HUES48 (cell line): ENCODE results near the gene PRMT1.

Experiments
- H3K27ac ChIP-seq: one replicate; pipeline ENCODE4 v1.7.0; 2013; ENCODE audit warnings: low read depth, low read length, inconsistent platforms
- H3K27me3 ChIP-seq: 2 replicates; pipeline ENCODE4 v1.6.1; 2013; ENCODE audit warnings: mild to moderate bottlenecking, low read length; ENCODE audit not compliant: control insufficient read depth, insufficient read depth
- H3K36me3 ChIP-seq: 2 replicates; pipeline ENCODE4 v1.6.1; 2013; ENCODE audit warnings: low read length; ENCODE audit not compliant: control insufficient read depth, insufficient read depth
- H3K4me1 ChIP-seq: 2 replicates; pipeline ENCODE4 v1.6.1; 2013; ENCODE audit warnings: mild to moderate bottlenecking, low read length; ENCODE audit not compliant: control insufficient read depth, insufficient read depth
- H3K4me3 ChIP-seq: 2 replicates; pipeline ENCODE4 v1.5.1; 2013; ENCODE audit warnings: mild to moderate bottlenecking, low read depth, low read length
- H3K9ac ChIP-seq: 2 replicates; pipeline ENCODE4 v1.6.1; 2013; ENCODE audit warnings: mild to moderate bottlenecking, low read depth, low read length, moderate library complexity
- H3K9me3 ChIP-seq: 2 replicates; pipeline ENCODE4 v1.6.1; 2013; ENCODE audit warnings: low read length; ENCODE audit not compliant: control insufficient read depth, insufficient read depth

PRMT1 gene

DNA sequence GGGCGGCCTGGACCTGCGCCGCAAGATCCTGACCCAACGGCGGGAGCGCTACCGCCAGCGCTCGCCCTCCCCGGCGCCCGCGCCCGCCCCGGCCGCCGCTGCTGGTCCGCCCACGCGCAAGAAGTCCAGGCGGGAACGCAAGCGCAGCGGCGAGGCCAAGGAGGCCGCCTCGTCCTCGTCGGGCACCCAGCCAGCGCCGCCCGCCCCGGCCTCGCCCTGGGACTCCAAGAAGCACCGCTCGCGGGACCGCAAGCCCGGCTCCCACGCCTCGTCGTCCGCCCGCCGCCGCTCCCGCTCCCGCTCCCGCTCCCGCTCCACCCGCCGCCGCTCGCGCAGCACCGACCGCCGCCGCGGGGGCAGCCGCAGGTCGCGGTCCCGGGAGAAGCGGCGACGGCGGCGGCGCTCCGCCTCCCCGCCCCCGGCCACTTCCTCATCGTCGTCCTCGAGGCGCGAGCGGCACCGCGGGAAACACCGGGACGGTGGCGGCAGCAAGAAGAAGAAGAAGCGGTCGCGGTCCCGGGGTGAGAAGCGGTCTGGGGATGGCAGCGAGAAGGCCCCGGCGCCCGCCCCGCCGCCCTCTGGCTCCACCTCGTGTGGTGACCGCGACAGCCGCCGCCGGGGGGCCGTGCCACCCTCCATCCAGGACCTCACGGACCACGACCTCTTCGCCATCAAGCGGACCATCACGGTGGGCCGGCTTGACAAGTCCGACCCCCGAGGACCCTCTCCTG lies 25.1 kb upstream of the PRMT1 start:
- Histone ChIP-seq H3K27ac (no peak overlapping the region), H3K9me3 (no peaks in the 10 kb centered on the region), H3K4me1 (peaks cover 5% of the 10 kb centered on the region; the same call in 1 of the 2 replicates), H3K36me3 (peaks cover 83% of the 10 kb centered on the region), H3K4me3 (no peak overlapping the region), H3K9ac (no peak overlapping the region), H3K27me3 (no peaks in the 10 kb centered on the region)

DNA sequence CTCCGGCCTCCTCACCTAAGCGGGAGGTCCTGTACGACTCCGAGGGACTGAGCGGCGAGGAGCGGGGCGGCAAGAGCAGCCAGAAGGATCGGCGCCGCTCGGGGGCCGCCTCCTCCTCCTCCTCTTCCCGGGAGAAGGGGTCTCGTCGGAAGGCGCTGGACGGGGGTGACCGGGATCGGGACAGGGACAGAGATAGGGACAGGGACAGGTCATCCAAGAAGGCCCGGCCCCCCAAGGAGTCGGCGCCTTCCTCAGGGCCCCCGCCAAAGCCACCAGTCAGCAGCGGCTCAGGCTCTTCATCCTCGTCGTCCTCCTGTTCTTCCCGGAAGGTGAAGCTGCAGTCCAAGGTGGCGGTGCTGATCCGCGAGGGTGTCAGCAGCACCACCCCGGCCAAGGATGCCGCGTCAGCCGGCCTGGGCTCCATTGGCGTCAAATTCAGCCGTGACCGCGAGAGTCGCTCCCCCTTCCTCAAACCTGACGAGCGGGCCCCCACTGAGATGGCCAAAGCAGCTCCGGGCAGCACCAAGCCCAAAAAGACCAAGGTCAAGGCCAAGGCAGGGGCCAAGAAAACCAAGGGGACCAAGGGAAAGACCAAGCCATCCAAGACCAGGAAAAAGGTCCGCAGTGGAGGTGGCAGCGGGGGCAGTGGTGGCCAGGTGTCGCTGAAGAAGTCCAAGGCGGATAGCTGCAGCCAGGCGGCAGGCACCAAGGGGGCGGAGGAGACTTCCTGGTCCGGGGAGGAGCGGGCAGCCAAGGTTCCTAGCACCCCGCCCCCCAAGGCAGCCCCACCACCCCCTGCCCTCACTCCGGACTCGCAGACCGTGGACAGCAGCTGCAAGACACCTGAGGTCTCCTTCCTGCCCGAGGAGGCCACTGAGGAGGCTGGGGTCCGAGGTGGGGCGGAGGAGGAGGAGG lies 24.3 kb upstream of the PRMT1 start:
- H3K9me3 ChIP-seq = no peaks in the 10 kb centered on the region
- no peak overlapping the region for H3K27ac ChIP-seq
- peaks cover 82% of the 10 kb centered on the region for H3K36me3 ChIP-seq
- no peak overlapping the region for H3K4me3 ChIP-seq
- no peak overlapping the region for H3K9ac ChIP-seq
- peaks cover 5% of the 10 kb centered on the region; the same call in 1 of the 2 replicates for H3K4me1 ChIP-seq
- no peaks in the 10 kb centered on the region for H3K27me3 ChIP-seq

DNA sequence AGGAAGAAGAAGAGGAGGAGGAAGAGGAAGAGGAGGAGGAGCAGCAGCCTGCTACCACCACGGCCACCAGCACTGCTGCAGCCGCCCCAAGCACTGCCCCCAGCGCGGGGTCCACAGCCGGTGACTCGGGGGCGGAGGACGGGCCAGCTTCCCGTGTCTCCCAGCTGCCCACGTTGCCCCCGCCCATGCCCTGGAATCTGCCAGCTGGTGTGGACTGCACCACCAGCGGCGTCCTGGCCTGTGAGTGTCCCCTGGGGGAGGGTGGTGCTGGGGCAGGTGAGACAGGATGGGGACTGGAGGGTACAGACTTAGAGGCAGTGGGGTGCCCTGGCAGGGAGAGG lies 23.6 kb upstream of the PRMT1 start:
- H3K27ac ChIP-seq = no peak overlapping the region
- H3K27me3 ChIP-seq = no peaks in the 10 kb centered on the region
- no peak overlapping the region for H3K4me3 ChIP-seq
- no peak overlapping the region for H3K9ac ChIP-seq
- no peaks in the 10 kb centered on the region for H3K9me3 ChIP-seq
- peaks cover 81% of the 10 kb centered on the region for H3K36me3 ChIP-seq
- H3K4me1 ChIP-seq = peaks cover 5% of the 10 kb centered on the region; the same call in 1 of the 2 replicates

DNA sequence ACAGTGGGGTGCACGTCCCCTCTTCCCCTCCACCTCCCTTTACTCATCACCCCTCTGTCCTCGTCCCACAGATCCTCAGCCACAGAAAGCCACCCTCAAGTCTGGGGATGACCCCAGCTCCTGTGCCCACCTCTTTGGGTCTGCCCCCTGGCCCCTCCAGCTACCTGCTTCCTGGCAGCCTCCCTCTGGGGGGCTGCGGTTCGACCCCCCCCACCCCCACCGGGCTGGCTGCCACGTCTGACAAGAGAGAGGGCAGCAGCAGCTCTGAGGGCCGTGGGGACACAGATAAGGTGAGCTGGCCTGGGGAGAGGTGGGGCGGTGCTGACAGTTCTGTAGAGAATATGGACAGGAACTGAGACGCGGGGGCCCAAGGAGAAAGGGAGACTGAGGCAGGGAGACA lies 22.5 kb upstream of the PRMT1 start:
- no peaks in the 10 kb centered on the region for H3K9me3 ChIP-seq
- H3K27ac ChIP-seq = no peak overlapping the region
- no peaks in the 10 kb centered on the region for H3K27me3 ChIP-seq
- H3K9ac ChIP-seq = no peak overlapping the region
- H3K36me3 ChIP-seq = peaks cover 84% of the 10 kb centered on the region
- peaks cover 5% of the 10 kb centered on the region; the same call in 1 of the 2 replicates for H3K4me1 ChIP-seq
- no peak overlapping the region for H3K4me3 ChIP-seq

DNA sequence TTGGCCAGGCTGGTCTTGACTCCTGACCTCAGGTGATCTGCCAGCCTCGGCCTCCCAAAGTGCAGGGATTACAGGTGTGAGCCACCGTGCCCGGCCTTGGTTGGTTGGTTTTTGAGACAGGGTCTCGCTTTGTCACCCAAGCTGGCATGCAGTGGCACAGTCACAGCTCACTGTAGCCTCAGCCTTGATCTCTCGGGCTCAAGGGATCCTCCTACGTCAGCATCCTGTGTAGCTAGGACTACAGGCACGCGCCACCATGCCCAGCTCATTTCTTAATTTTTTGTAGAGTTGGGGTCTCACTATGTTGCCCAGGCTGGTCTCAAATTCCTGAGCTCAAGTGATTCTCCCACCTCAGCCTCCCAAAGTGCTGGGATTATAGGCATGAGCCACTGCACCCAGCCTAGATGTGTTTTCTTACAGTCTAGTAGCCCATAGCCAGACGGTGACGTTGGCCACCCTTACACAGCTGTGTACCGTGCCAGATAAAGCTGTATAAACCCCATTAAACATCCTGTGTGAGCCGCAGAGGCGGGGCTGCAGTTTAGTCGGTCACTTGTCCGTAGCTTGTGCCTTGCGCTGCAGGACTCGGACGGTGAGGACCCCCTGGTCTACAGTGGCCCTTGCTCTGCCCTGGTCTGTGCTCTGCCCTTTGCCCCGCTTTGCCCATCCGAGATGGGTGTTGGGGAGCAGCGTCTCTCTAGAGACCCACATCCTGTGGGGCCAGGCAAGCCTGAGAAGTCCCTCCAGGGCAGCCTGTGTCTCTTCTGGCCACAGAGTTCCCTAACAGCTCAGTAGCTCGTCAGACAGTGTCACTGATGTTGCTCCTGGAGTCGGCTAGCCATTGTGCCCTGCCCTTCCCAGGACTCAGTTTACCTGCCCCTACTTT lies 21.3 kb upstream of the PRMT1 start:
- Histone ChIP-seq H3K36me3 (peaks cover 85% of the 10 kb centered on the region), H3K27ac (peak overlapping the region; percentile 70)

DNA sequence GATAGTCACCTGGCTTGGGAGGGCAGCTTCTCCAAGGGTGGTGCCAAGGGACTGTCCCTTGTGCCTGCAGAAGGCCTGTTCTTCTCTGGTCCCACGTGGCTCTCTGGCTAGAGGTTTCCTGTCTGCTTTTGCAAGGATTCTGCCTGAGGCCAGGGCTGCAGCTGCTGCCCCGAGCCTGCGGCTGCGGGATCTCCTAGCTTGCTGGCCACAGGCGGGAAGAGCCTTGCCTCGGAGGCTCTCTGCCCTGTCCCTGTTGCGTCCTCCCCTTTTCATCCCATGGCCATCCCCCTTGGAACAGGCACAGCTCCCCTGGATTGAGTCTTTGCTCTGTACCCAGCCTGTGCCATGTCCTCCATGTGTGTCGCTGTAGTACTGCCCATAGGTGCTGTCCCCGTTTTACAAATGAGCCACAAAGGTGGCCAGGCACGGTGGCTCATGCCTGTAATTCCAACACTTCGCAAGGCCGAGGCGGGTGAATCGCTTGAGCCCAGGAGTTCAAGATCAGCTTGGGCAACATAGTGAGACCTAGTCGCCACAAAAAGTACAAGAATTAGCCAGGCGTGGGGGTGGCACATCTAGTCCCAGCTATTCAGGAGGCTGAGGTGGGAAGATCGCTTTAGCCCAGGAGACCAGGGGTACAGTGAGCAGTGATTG lies 20.5 kb upstream of the PRMT1 start:
- H3K36me3 ChIP-seq = peaks cover 86% of the 10 kb centered on the region
- H3K27ac ChIP-seq = peak overlapping the region; percentile 70
- peaks cover 7% of the 10 kb centered on the region; the same call in 1 of the 2 replicates for H3K9me3 ChIP-seq
- no peak overlapping the region for H3K9ac ChIP-seq
- H3K4me1 ChIP-seq = peaks cover 5% of the 10 kb centered on the region; the same call in 1 of the 2 replicates
- H3K27me3 ChIP-seq = no peaks in the 10 kb centered on the region
- H3K4me3 ChIP-seq = no peak overlapping the region

More for the DNA sequence above, 21.3 kb upstream of the PRMT1 start:
- Histone ChIP-seq H3K9me3 (peaks cover 7% of the 10 kb centered on the region; the same call in 1 of the 2 replicates), H3K4me1 (peaks cover 5% of the 10 kb centered on the region; the same call in 1 of the 2 replicates), H3K4me3 (no peak overlapping the region), H3K9ac (no peak overlapping the region), H3K27me3 (no peaks in the 10 kb centered on the region)

DNA sequence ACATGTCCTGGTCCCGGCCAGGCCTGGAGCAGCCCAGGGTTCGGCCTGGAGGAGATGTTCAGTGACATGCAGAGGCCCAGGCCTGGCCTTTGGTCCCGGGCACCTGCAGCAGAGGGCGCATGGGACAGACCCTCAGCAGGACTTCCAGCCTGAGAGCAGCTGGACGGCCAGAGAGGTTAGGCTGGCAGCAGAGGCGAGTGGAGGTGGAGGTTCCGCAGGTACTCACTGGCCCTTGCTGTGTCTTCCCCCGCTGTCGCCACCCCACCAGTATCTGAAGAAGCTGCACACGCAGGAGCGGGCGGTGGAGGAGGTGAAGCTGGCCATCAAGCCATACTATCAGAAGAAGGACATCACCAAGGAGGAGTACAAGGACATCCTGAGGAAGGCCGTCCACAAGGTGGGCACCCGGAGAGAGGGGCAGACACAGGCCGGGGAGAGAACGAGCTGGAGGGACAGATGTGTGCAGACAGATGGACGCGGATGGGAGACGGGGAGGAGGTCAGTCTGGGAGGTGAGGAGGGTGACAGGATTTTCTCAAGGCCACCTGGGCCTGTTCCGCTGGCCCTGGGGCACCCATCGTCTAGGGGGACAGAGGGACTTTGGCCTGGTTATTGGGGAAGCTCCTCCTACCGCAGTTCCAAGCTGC lies 19.5 kb upstream of the PRMT1 start:
- Histone ChIP-seq H3K9me3 (peaks cover 7% of the 10 kb centered on the region; the same call in 1 of the 2 replicates), H3K27ac (peak overlapping the region; percentile 70), H3K9ac (no peak overlapping the region), H3K36me3 (peaks cover 92% of the 10 kb centered on the region), H3K4me1 (peaks cover 5% of the 10 kb centered on the region; the same call in 1 of the 2 replicates), H3K4me3 (no peak overlapping the region), H3K27me3 (no peaks in the 10 kb centered on the region)

DNA sequence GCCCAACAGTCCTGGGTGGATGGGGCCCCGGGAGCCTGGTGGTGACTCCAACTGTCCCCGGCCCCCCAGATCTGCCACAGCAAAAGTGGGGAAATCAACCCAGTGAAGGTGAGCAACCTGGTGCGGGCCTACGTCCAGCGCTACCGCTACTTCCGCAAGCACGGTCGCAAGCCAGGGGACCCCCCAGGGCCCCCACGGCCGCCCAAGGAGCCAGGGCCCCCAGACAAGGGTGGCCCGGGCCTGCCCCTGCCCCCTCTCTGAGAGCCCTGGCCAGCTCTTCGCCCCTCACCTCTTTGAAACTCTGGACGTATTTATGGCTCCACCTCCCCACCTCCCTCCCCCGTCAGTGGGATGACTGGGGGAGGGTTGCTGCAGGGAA lies 18.9 kb upstream of the PRMT1 start:
- Histone ChIP-seq H3K27me3 (no peaks in the 10 kb centered on the region), H3K36me3 (peaks cover 92% of the 10 kb centered on the region), H3K27ac (no peak overlapping the region), H3K4me3 (no peak overlapping the region), H3K9ac (no peak overlapping the region), H3K9me3 (peaks cover 7% of the 10 kb centered on the region; the same call in 1 of the 2 replicates), H3K4me1 (peaks cover 5% of the 10 kb centered on the region; the same call in 1 of the 2 replicates)

DNA sequence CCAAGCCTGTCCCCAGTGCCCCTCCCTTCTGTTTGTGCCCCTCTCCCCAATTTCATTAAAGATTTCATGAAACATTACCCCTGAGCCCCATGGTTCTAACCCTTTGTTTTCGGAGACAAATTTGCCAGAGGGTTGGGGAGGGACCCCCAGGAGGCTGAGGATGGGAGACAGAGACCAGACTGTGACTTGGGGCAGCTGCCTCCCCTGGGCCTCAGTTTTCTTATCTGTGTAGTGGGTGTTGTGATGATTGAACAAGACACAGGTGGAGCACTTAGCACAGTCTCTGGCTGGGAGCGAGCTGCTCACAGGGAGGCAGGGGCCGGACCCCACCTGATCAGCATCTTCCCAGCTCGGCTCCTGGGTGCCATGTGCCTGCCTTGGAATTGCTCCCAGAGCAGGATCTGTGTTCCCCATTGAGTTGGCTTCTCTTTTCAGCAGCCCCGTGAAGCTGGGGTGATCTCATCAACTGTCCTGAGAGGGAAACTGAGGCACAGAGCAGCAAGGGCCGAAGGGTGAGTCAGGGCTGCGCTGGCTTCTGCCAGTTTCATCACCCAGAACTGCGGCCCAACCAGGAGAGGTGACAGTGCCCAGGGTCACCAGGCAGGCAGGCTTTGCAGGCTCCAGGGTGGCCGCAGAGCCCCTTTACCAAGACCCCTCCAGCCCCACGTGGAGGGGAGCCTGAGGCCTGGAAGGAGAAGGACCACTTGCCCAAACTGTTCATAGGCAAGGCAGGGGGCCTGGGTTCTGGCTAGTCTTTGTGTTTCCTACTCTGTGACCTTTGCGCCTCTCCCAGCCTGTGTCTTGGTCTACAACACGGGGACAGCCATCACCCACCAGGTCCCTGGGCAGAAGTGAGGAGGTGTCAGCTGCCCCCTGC lies 18.3 kb upstream of the PRMT1 start:
- peaks cover 5% of the 10 kb centered on the region; the same call in 1 of the 2 replicates for H3K4me1 ChIP-seq
- no peak overlapping the region for H3K4me3 ChIP-seq
- H3K9me3 ChIP-seq = peaks cover 7% of the 10 kb centered on the region; the same call in 1 of the 2 replicates
- H3K9ac ChIP-seq = no peak overlapping the region
- H3K27ac ChIP-seq = no peak overlapping the region
- H3K27me3 ChIP-seq = no peaks in the 10 kb centered on the region
- H3K36me3 ChIP-seq = peaks cover 88% of the 10 kb centered on the region
